Astrocyte (in vitro differentiated cells and primary cell): ENCODE measurements around the gene TRIM50. TPM values are rescaled to one million over a fixed set of nuclear protein-coding genes. Genes with fewer than 3 reads are reported as not detected.
"Not testable (repeated sequence)": the region's sequence is repeated elsewhere in the genome, so short reads cannot be mapped to it uniquely, and the experiment has no call there.

ENCODE experiments used
- DNase-seq: peaks from one replicate; pipeline ENCODE4 v3.0.0-alpha.2; 2010; ENCODE audit warnings: low read depth
- FAIRE-seq: peaks from 2 replicates; lab custom pipeline; 2011; peaks lifted over from hg19 to GRCh38; lab: Jason Lieb, UNC
- H2AFZ ChIP-seq: 2 replicates; pipeline ENCODE4 v1.6.0; 2012; ENCODE audit warnings: low read depth, low read length, inconsistent platforms
- H3K27ac ChIP-seq: 2 replicates; pipeline ENCODE4 v1.5.1; 2011; ENCODE audit warnings: low read depth, low read length, inconsistent platforms
- H3K27me3 ChIP-seq: 2 replicates; pipeline ENCODE4 v1.6.0; 2011; ENCODE audit warnings: low read length, inconsistent platforms; ENCODE audit not compliant: insufficient read depth
- H3K36me3 ChIP-seq: 2 replicates; pipeline ENCODE4 v1.5.1; 2011; ENCODE audit warnings: low read length, inconsistent platforms; ENCODE audit not compliant: insufficient read depth
- H3K4me1 ChIP-seq: 2 replicates; pipeline ENCODE4 v1.5.1; 2011; ENCODE audit warnings: low read length, inconsistent platforms; ENCODE audit not compliant: insufficient read depth
- H3K4me2 ChIP-seq: 2 replicates; pipeline ENCODE4 v1.6.0; 2012; ENCODE audit warnings: low read length, inconsistent platforms
- H3K4me3 ChIP-seq: 2 replicates; pipeline ENCODE4 v1.5.1; 2011; ENCODE audit warnings: low read depth, mild to moderate bottlenecking, low read length, inconsistent platforms; ENCODE audit not compliant: insufficient read depth
- H3K79me2 ChIP-seq: 2 replicates; pipeline ENCODE4 v1.6.0; 2012; ENCODE audit warnings: mild to moderate bottlenecking, low read length, inconsistent platforms; ENCODE audit not compliant: insufficient read depth
- H3K9ac ChIP-seq: 2 replicates; pipeline ENCODE4 v1.6.0; 2012; ENCODE audit warnings: mild to moderate bottlenecking, low read length, inconsistent platforms
- H3K9me3 ChIP-seq: 2 replicates; pipeline ENCODE4 v1.5.1; 2012; ENCODE audit warnings: low read depth, mild to moderate bottlenecking, low read length, inconsistent platforms; ENCODE audit not compliant: insufficient read depth
- H4K20me1 ChIP-seq: 2 replicates; pipeline ENCODE4 v1.6.0; 2012; ENCODE audit warnings: low read length, inconsistent platforms; ENCODE audit not compliant: insufficient read depth
- H3K27ac Mint-ChIP-seq: one replicate; pipeline ENCODE4 v1.8.0; 2021; ENCODE audit warnings: mild to moderate bottlenecking, mixed read lengths; ENCODE audit not compliant: unreplicated experiment
- H3K27me3 Mint-ChIP-seq: one replicate; pipeline ENCODE4 v1.8.0; 2021; ENCODE audit warnings: low read depth, mixed read lengths; ENCODE audit not compliant: unreplicated experiment
- H3K36me3 Mint-ChIP-seq: one replicate; pipeline ENCODE4 v1.8.0; 2021; ENCODE audit warnings: low read depth, mixed read lengths; ENCODE audit not compliant: unreplicated experiment
- H3K4me1 Mint-ChIP-seq: one replicate; pipeline ENCODE4 v1.8.0; 2021; ENCODE audit warnings: low read depth, mixed read lengths; ENCODE audit not compliant: unreplicated experiment
- H3K4me3 Mint-ChIP-seq: one replicate; pipeline ENCODE4 v1.8.0; 2021; ENCODE audit warnings: mild to moderate bottlenecking, moderate library complexity, mixed read lengths; ENCODE audit not compliant: unreplicated experiment
- H3K9me3 Mint-ChIP-seq: one replicate; pipeline ENCODE4 v1.8.0; 2021; ENCODE audit warnings: mild to moderate bottlenecking, mixed read lengths; ENCODE audit not compliant: unreplicated experiment
- CTCF ChIP-seq: IDR thresholded peaks from 2 replicates; pipeline ENCODE4 v1.5.1; 2011; ENCODE audit warnings: low read depth, mild to moderate bottlenecking, inconsistent platforms, low read length, moderate library complexity; ENCODE audit not compliant: insufficient read depth
- EZH2 ChIP-seq: IDR thresholded peaks from 2 replicates; pipeline ENCODE4 v1.6.1; 2012; ENCODE audit warnings: mild to moderate bottlenecking, low read length, inconsistent platforms; ENCODE audit not compliant: insufficient read depth
- total RNA-seq: library from RNA; stranded (reverse); gene quantifications from 2 replicates; pipeline ENCODE4 v1.2.1, GENCODE V29; 2021

Gene TRIM50
- total RNA-seq, 1 donor from 2014 or later: not detected

GRCh38 chr7:73330772-73331171, 2.9 kb upstream of the TRIM50 start:
- no peak for DNase-seq
- TF ChIP-seq EZH2 (no peak), CTCF (no peak)
- Histone ChIP-seq H3K9ac (no peak overlapping the region), H3K4me2 (no peak overlapping the region), H3K4me1 (no peaks in the 10 kb centered on the region), H3K79me2 (no peaks in the 10 kb centered on the region), H3K4me3 (no peak overlapping the region), H3K9me3 (no peaks in the 10 kb centered on the region), H2AFZ (no peak overlapping the region), H3K27ac (no peak overlapping the region), H3K36me3 (no peaks in the 10 kb centered on the region), H4K20me1 (no peaks in the 10 kb centered on the region), H3K27me3 (peaks cover 6% of the 10 kb centered on the region)
- FAIRE-seq: no peak
- no peak overlapping the region for H3K4me3 Mint-ChIP-seq
- no peak overlapping the region for H3K27ac Mint-ChIP-seq
- no peaks in the 10 kb centered on the region for H3K36me3 Mint-ChIP-seq
- peaks cover 5% of the 10 kb centered on the region for H3K27me3 Mint-ChIP-seq
- peaks cover 9% of the 10 kb centered on the region for H3K9me3 Mint-ChIP-seq
- H3K4me1 Mint-ChIP-seq: peaks cover 9% of the 10 kb centered on the region

- no peak overlapping the region for H3K27ac Mint-ChIP-seq
- Histone ChIP-seq H3K79me2 (no peaks in the 10 kb centered on the region), H3K4me3 (no peak overlapping the region), H3K9me3 (no peaks in the 10 kb centered on the region), H3K4me2 (no peak overlapping the region), H3K9ac (no peak overlapping the region), H2AFZ (peak overlapping the region; percentile 55), H3K36me3 (no peaks in the 10 kb centered on the region), H3K27me3 (peaks cover 6% of the 10 kb centered on the region), H3K27ac (no peak overlapping the region), H4K20me1 (no peaks in the 10 kb centered on the region), H3K4me1 (no peaks in the 10 kb centered on the region)
- H3K27me3 Mint-ChIP-seq: peaks cover 5% of the 10 kb centered on the region
- H3K9me3 Mint-ChIP-seq: peaks cover 9% of the 10 kb centered on the region
- no peak for DNase-seq
- H3K36me3 Mint-ChIP-seq: no peaks in the 10 kb centered on the region
- H3K4me3 Mint-ChIP-seq: no peak overlapping the region
- H3K4me1 Mint-ChIP-seq: peaks cover 9% of the 10 kb centered on the region
- TF ChIP-seq CTCF (no peak), EZH2 (no peak)
- FAIRE-seq: no peak
Observed at GRCh38 chr7:73329861-73330581, 2.1 kb upstream of the TRIM50 start.

GRCh38 chr7:73328696-73329095, 814 bp upstream of the TRIM50 start:
- H2AFZ ChIP-seq: no peak overlapping the region
- no peaks in the 10 kb centered on the region for H3K9me3 ChIP-seq
- FAIRE-seq: no peak
- H3K27ac ChIP-seq: no peak overlapping the region
- no peak for DNase-seq
- Mint-ChIP-seq H3K27me3 (peaks cover 10% of the 10 kb centered on the region), H3K9me3 (peaks cover 7% of the 10 kb centered on the region), H3K4me1 (peaks cover 9% of the 10 kb centered on the region), H3K36me3 (no peaks in the 10 kb centered on the region), H3K27ac (no peak overlapping the region), H3K4me3 (no peak overlapping the region)
- no peaks in the 10 kb centered on the region for H4K20me1 ChIP-seq
- H3K79me2 ChIP-seq: no peaks in the 10 kb centered on the region
- H3K4me1 ChIP-seq: no peaks in the 10 kb centered on the region
- no peak overlapping the region for H3K4me3 ChIP-seq
- H3K9ac ChIP-seq: no peak overlapping the region
- TF ChIP-seq EZH2: no peak
- TF ChIP-seq CTCF: no peak
- H3K27me3 ChIP-seq: peaks cover 6% of the 10 kb centered on the region
- no peak overlapping the region for H3K4me2 ChIP-seq
- no peaks in the 10 kb centered on the region for H3K36me3 ChIP-seq

- H3K9me3 ChIP-seq, H2AFZ ChIP-seq, H3K9me3 Mint-ChIP-seq, DNase-seq, H3K36me3 ChIP-seq, H3K27me3 ChIP-seq, H3K4me2 ChIP-seq, FAIRE-seq, H3K4me1 ChIP-seq, H3K4me3 ChIP-seq, H3K36me3 Mint-ChIP-seq, H3K27ac ChIP-seq, H3K4me1 Mint-ChIP-seq, H4K20me1 ChIP-seq, H3K4me3 Mint-ChIP-seq, H3K9ac ChIP-seq, H3K79me2 ChIP-seq, H3K27ac Mint-ChIP-seq: not testable (repeated sequence)
- H3K27me3 Mint-ChIP-seq: peaks cover 16% of the 10 kb centered on the region
Observed at GRCh38 chr7:73327449-73327848, 433 bp downstream of the TRIM50 start.
